Vagina (tissue), 2 donors: ENCODE data around the gene L3MBTL4. TPM values are rescaled to one million over a fixed set of nuclear protein-coding genes. Genes with fewer than 3 reads are reported as not detected.

Source experiments
- DNase-seq, 2 donors: peaks; one replicate each; pipeline ENCODE4 v3.0.0-alpha.2; 2017; ENCODE audit errors: extremely low spot score in 2 of 2
- H3K27ac ChIP-seq: fragments of 200-600 bp; sonication (generic); one replicate; pipeline ENCODE4 v1.5.1; 2019
- H3K27me3 ChIP-seq: fragments of 200-600 bp; sonication (generic); one replicate; pipeline ENCODE4 v1.5.1; 2019
- H3K36me3 ChIP-seq, 2 donors: fragments of 200-600 bp; sonication (generic); one replicate each; pipeline ENCODE4 v1.5.1; 2017 to 2019
- H3K4me1 ChIP-seq: fragments of 200-600 bp; sonication (generic); one replicate; pipeline ENCODE4 v1.5.1; 2019
- H3K4me3 ChIP-seq, 2 donors: fragments of 200-600 bp; sonication (generic); 1 replicate in 1 of 2; 2 replicates in 1 of 2; pipeline ENCODE4 v1.5.1; 2016 to 2019
- H3K9me3 ChIP-seq: fragments of 200-600 bp; sonication (generic); one replicate; pipeline ENCODE4 v1.5.1; 2019
- POLR2A ChIP-seq, 2 donors: fragments of 450-650 bp; IDR thresholded peaks; one replicate each; pipeline ENCODE4 v1.6.1; 2017; ENCODE audit warnings: antibody characterized with exemption in 2 of 2, mild to moderate bottlenecking in 2 of 2, moderate library complexity in 2 of 2
- POLR2AphosphoS5 ChIP-seq, 2 donors: sonication (generic); formaldehyde crosslinking; IDR thresholded peaks; one replicate each; pipeline ENCODE4 v1.9.0; 2017; ENCODE audit warnings: antibody characterized with exemption in 2 of 2, mild to moderate bottlenecking in 2 of 2, low read depth in 1 of 2; ENCODE audit not compliant: insufficient read depth in 1 of 2
- intact Hi-C: fragments of 100-400 bp; cut with DNase I; formaldehyde crosslinking; loops from one replicate; pipeline ENCODE4 v1.15.1; 2023
- total RNA-seq: library from RNA; depleted of rRNA; stranded (reverse); fragments of >200 nt; gene quantifications from one replicate; pipeline ENCODE4 v1.2.3, GENCODE V29; 2016
- TF ChIP-seq, protein P1 (sequence below), 3 experiments: fragments of 450-650 bp in 2 of 3; fragments of 200-600 bp in 1 of 3; sonication (generic) in 1 of 3; IDR thresholded peaks; one replicate each; pipeline ENCODE4 v1.5.1; 2017 to 2019; ENCODE audit warnings: antibody characterized with exemption in 3 of 3, mild to moderate bottlenecking in 2 of 3, moderate library complexity in 2 of 3

Gene L3MBTL4
- total RNA-seq, 1 donor from 2014 or later: 9.6 TPM

DNA sequence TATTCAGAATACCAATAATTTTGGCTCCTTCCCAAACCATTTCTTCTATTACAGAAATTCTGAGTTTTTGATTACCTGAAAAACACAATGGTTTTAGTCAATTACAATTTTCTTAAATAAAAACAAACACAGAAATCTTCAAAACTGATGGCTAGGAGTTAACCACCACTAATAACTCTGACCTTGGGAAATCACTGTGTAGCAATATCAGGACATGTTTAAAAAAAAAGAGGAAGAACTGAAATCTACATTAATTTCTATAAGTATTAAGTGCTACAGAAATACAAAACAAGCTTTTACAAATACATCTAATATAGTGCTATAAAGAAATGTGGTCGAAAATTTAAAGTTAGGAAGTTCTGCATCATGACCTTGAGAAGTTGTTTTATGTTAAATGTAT lies 14.9 kb downstream of the L3MBTL4 start:
- Histone ChIP-seq H3K27me3 (no peaks in the 10 kb centered on the region), H3K27ac (no peak overlapping the region), H3K4me1 (no peaks in the 10 kb centered on the region), H3K9me3 (no peaks in the 10 kb centered on the region), H3K36me3 (no peaks in the 10 kb centered on the region), H3K4me3 (no peak overlapping the region)
- intact Hi-C loops: no loop called here
- TF ChIP-seq POLR2A (IDR thresholded peaks at IDR 0.05): no peak
- TF ChIP-seq POLR2AphosphoS5 (IDR thresholded peaks at IDR 0.05; ENCODE audit: insufficient read depth in 1 of 2, low read depth in 1 of 2): no peak
- TF ChIP-seq, protein P1, sequence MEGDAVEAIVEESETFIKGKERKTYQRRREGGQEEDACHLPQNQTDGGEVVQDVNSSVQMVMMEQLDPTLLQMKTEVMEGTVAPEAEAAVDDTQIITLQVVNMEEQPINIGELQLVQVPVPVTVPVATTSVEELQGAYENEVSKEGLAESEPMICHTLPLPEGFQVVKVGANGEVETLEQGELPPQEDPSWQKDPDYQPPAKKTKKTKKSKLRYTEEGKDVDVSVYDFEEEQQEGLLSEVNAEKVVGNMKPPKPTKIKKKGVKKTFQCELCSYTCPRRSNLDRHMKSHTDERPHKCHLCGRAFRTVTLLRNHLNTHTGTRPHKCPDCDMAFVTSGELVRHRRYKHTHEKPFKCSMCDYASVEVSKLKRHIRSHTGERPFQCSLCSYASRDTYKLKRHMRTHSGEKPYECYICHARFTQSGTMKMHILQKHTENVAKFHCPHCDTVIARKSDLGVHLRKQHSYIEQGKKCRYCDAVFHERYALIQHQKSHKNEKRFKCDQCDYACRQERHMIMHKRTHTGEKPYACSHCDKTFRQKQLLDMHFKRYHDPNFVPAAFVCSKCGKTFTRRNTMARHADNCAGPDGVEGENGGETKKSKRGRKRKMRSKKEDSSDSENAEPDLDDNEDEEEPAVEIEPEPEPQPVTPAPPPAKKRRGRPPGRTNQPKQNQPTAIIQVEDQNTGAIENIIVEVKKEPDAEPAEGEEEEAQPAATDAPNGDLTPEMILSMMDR (IDR thresholded peaks at IDR 0.05): no peak
- no peak for DNase-seq

DNA sequence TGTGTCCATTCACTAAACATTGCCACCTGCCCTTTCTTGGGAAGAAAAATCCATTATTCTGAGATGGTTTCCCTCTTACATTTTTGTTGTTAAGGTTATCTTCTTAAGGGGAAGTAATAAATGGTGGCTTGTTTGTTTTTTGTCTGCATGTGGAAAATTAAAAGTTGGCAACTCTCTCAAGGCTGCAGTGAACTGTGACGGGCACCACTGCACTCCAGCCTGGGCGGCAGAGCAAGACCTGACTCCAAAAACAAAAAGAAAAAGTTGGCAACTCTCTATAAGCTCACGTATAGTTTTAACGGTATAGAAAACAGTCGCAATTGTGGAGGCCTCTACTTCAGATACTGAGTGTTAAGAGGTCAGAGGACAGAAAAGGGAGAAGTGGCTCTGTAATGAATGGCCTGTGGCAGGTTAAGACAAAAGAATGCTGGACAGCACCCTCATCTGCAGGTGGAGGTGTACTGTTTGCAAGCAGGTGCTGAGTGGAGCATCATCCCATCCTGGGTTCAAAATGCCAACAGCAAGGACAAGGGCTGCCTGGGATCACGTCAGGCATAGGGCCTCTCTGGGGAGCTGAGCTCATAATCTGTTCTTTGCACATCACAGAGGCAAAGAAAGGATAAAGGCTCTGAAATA lies 16.7 kb downstream of the L3MBTL4 start:
- Histone ChIP-seq H3K4me3 (no peak overlapping the region), H3K27ac (no peak overlapping the region), H3K9me3 (no peaks in the 10 kb centered on the region), H3K36me3 (no peaks in the 10 kb centered on the region), H3K27me3 (no peaks in the 10 kb centered on the region), H3K4me1 (no peaks in the 10 kb centered on the region)
- TF ChIP-seq POLR2A (IDR thresholded peaks at IDR 0.05): no peak
- intact Hi-C loops: no loop called here
- DNase-seq: no peak

DNA sequence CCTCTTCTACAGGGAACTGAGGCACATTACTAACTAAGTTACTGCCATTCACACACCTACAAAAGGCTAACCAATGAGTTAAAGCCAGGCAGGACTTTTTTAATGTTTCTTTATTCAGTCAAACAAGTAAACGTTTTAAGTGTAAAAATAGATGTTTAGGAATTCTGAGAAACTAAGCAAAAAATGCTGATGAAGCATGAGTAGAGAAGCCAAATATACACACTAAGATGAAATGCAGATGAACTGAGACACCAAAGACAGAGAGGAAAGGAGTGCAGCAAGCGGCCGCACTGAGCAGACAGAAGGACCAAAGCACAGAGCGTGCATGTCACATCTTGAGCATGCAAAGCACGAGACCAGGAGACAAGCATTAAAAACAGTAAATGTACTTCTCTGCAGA lies 17.9 kb downstream of the L3MBTL4 start:
- H3K36me3 ChIP-seq: no peaks in the 10 kb centered on the region
- H3K27ac ChIP-seq: no peak overlapping the region
- no peaks in the 10 kb centered on the region for H3K4me1 ChIP-seq
- no peaks in the 10 kb centered on the region for H3K9me3 ChIP-seq
- DNase-seq: no peak
- intact Hi-C loops: no loop called here
- TF ChIP-seq, protein P1 (IDR thresholded peaks at IDR 0.05): no peak
- no peak for TF ChIP-seq POLR2AphosphoS5 (IDR thresholded peaks at IDR 0.05; ENCODE audit: insufficient read depth in 1 of 2, low read depth in 1 of 2)
- no peak for TF ChIP-seq POLR2A (IDR thresholded peaks at IDR 0.05)
- H3K4me3 ChIP-seq: no peak overlapping the region
- no peaks in the 10 kb centered on the region for H3K27me3 ChIP-seq

DNA sequence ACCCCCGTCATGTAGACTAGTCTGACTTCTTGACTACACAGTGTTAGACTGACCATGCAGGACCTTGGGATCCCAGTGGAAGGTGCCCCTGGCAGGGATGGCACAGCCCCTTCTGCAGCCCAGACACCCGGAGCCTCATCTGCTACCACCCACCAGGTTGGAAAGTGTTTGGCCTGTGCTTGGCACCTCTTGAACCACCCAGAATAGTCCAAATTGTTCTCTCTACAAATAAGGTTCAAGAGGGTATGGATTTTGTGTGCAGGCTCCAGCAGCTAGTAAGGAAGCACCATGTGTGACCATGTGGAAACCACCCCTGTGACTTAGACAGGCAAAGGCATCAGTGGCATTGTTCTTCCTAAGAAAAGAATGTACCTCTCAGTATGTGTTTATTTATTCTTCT lies 18.4 kb downstream of the L3MBTL4 start:
- no peak for DNase-seq
- no peak overlapping the region for H3K4me3 ChIP-seq
- TF ChIP-seq POLR2AphosphoS5 (IDR thresholded peaks at IDR 0.05; ENCODE audit: insufficient read depth in 1 of 2, low read depth in 1 of 2) (no peak), POLR2A (IDR thresholded peaks at IDR 0.05) (no peak)
- TF ChIP-seq, protein P1 (IDR thresholded peaks at IDR 0.05): no peak
- intact Hi-C loops: no loop called here
- H3K27ac ChIP-seq: no peak overlapping the region
- H3K9me3 ChIP-seq: no peaks in the 10 kb centered on the region
- no peaks in the 10 kb centered on the region for H3K27me3 ChIP-seq
- H3K36me3 ChIP-seq: no peaks in the 10 kb centered on the region
- H3K4me1 ChIP-seq: no peaks in the 10 kb centered on the region

DNA sequence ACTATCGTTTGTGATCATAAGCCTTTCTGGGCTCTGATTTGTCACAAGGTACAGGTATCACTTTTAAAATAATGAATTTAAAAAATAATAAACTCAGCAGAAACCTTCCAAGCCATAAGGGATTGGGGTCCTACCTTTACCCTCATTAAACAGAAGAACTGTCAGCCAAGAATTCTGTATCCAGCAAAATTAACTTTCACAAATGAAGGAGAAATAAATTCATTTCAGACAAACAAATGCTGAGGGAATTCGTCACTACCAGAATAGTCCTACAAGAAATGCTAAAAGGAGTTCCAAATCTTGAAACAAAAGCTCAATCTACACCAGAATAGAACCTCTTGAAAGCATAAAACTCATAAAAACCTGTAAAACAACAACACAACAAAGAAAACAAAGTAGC lies 25.7 kb downstream of the L3MBTL4 start:
- intact Hi-C loops: no loop called here
- Histone ChIP-seq H3K9me3 (no peaks in the 10 kb centered on the region), H3K4me1 (no peaks in the 10 kb centered on the region), H3K27ac (no peak overlapping the region), H3K4me3 (no peak overlapping the region), H3K27me3 (no peaks in the 10 kb centered on the region), H3K36me3 (no peaks in the 10 kb centered on the region)
- TF ChIP-seq POLR2AphosphoS5 (IDR thresholded peaks at IDR 0.05; ENCODE audit: insufficient read depth in 1 of 2, low read depth in 1 of 2) (no peak), POLR2A (IDR thresholded peaks at IDR 0.05) (no peak)
- TF ChIP-seq, protein P1 (IDR thresholded peaks at IDR 0.05): no peak
- no peak for DNase-seq
